IPS-15b (cell line): ENCODE results near the gene TMPRSS6.

Source experiments
- H3K27me3 ChIP-seq: one replicate; pipeline ENCODE4 v1.6.1; 2013; ENCODE audit warnings: low read length; ENCODE audit not compliant: control insufficient read depth, insufficient read depth
- H3K36me3 ChIP-seq: one replicate; pipeline ENCODE4 v1.6.1; 2013; ENCODE audit warnings: low read length; ENCODE audit not compliant: control insufficient read depth, insufficient read depth
- H3K4me1 ChIP-seq: one replicate; pipeline ENCODE4 v1.6.1; 2013; ENCODE audit warnings: mild to moderate bottlenecking, low read length; ENCODE audit not compliant: control insufficient read depth, insufficient read depth
- H3K4me3 ChIP-seq: one replicate; pipeline ENCODE4 v1.5.1; 2013; ENCODE audit warnings: low read depth, low read length
- H3K9ac ChIP-seq: one replicate; pipeline ENCODE4 v1.6.1; 2013; ENCODE audit warnings: low read depth, mild to moderate bottlenecking, low read length
- H3K9me3 ChIP-seq: one replicate; pipeline ENCODE4 v1.6.1; 2013; ENCODE audit warnings: mild to moderate bottlenecking, low read length; ENCODE audit not compliant: control insufficient read depth, insufficient read depth

Gene TMPRSS6

DNA sequence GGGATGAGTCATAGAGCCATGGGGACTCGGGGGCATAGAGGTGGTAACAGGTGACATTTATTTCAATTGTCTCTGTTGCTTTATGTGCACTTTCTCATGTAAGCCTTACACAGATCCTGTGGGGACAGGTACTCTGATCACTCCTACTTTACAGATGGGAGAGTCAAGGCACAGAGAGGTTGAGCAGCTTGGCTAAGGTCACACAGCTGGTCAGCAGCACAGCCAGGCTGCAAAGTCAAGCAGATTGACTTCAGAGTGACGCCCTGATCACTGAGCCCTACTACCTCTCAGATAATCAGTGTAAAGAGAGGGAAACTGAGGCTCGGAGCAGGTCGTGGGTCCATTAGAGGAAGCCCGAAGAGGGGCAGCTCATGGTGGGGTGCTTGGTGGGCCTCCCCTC, 3.5 kb downstream of the TMPRSS6 start:
- Histone ChIP-seq H3K36me3 (no peaks in the 10 kb centered on the region), H3K9me3 (no peaks in the 10 kb centered on the region), H3K9ac (no peak overlapping the region), H3K4me1 (no peaks in the 10 kb centered on the region), H3K27me3 (no peaks in the 10 kb centered on the region), H3K4me3 (no peak overlapping the region)

DNA sequence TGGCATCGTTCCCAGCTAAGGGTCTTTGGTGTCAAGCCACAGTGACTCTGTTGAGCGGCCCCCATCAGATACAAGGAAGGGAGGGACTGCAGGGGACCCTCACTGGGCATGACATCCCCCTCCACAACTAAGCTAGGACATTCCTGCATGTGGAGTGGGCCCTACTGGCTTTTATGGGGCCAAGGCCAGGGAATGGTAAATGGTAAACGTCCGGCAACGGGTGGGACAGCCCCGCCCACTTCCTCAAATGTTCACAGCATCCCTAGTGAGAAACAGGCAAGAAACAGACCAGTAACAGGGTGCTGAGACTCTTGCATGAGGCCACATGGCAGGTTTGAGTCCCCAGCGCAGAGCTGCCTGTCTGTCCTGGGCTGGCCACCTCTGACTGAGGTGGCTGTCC, 4.4 kb downstream of the TMPRSS6 start:
- no peaks in the 10 kb centered on the region for H3K4me1 ChIP-seq

DNA sequence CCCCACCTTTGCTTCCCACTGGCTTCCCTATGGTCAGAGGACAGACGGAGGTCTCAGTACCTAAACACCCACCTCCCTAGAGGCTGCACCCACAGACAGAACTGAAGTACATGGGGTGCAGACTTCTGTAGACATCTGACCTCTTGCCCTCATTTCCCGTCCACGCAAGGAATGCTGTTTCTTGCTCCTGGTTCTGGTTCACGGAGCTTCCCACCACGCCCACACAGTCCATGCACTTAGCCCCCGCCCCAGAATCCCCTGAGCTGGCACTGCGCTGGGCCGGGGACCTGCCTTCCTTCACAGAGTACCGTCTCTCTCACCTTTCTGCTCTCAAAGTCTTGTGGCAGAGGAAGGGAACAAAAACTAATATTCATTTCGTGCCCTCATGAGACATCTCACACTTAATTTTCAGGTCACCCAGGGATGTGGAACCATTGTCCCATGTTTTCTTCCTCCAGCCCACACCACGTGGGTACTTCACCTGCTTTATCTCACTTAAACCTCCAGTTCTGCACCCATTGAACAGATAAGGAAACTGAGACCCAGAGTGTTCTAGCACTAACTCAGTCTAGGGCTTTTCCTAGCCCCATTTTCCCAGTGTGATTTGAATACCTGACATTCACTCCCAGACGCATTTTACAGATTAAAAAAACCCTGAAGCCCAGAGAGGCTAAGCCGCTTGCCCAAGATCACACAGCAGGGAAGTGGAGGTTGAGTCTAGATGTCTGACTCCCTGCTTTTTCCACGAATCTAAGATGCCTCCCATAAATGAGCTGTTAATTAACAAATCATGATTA, 5.7 kb downstream of the TMPRSS6 start:
- Histone ChIP-seq H3K4me3 (no peak overlapping the region), H3K4me1 (no peaks in the 10 kb centered on the region), H3K9ac (no peak overlapping the region), H3K36me3 (no peaks in the 10 kb centered on the region), H3K27me3 (no peaks in the 10 kb centered on the region), H3K9me3 (no peaks in the 10 kb centered on the region)

More for the DNA sequence above, 4.4 kb downstream of the TMPRSS6 start:
- no peaks in the 10 kb centered on the region for H3K9me3 ChIP-seq
- H3K4me3 ChIP-seq = no peak overlapping the region
- no peaks in the 10 kb centered on the region for H3K27me3 ChIP-seq
- no peak overlapping the region for H3K9ac ChIP-seq
- H3K36me3 ChIP-seq = no peaks in the 10 kb centered on the region

DNA sequence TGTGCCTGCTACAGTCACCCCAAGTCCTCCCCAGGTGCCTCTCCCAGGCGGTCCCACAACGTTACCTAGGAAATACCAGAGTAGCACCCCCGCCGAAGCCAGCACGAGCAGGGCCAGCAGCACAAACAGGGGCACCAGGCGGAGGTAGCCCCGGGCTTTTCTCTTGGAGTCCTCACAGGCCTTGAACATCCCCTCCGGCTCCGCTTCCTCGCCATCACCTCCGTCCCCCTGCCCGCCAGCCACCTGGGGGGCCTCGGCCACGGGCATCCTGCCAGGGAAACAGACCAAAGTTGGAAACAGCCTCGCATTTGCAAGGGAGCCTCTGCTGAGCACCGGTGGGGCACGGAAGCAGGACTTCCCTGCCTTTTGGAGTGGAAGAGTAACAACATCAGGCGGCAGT, 6.4 kb downstream of the TMPRSS6 start:
- H3K9ac ChIP-seq = no peak overlapping the region
- no peaks in the 10 kb centered on the region for H3K9me3 ChIP-seq
- H3K4me3 ChIP-seq = no peak overlapping the region
- no peaks in the 10 kb centered on the region for H3K4me1 ChIP-seq
- no peaks in the 10 kb centered on the region for H3K27me3 ChIP-seq
- H3K36me3 ChIP-seq = no peaks in the 10 kb centered on the region

DNA sequence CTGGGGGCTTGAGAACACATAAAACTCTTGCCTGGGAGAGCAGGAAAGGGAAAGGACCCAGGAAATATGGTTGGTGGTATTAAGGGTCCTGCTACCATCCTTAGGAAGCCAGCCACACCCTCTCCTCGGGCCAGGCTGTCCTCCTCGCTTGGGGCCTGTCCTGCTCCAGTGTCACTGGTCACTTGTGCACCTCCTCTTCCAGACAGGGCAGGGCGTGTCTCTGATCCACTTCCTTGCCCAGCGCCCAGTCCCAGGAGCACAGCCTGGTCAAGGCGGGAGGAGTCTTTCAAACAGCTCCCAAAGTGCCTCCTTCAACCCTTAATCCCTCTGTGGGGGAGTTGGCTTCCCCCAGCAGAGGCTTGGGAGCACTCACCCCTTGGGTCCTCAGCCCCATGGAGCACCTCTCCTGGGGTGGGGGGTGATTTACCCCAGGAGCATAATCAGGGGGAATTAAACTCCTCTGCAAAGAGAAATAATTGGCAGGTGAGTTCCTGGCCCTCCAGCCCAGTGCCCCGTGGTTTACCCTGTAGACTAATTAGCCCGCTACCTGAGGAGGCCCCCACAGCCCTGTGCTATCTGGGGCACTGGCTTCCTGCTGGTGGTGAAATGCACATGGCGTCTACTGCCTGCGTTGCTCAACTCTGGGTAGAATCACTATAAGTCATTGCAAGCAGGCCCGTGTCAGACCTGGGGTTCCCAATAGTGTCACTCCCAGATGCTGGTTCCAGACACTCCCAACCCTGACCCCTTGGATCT, 8.0 kb downstream of the TMPRSS6 start:
- no peak overlapping the region for H3K9ac ChIP-seq
- H3K27me3 ChIP-seq = no peaks in the 10 kb centered on the region

DNA sequence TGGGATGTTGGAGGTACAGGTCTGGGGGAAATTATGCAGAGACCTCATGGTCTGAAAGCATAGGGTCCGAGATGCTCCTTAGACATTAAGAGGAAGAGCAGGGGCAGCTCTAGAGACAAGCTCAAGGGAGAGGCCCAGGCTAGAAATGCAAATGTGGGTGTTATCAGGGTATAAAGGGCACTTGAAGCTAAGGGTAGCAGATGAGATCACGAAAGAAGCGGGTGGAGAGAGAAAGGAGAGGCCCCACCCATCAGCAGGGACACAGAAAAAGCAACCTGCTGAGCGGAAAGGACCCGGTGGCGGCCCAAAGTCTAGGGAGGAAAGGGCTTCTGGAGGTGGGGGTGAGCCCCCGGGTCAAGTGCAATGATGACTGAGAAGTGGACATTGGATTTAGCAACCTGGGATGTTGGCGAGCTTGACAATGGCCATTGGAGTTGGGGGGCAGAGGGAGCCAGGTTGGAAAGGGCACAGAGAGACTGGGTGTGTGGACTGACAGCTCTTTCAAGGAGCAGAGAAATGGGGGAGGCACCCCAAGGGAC, 8.9 kb downstream of the TMPRSS6 start:
- H3K9ac ChIP-seq = no peak overlapping the region
- H3K9me3 ChIP-seq = no peaks in the 10 kb centered on the region
- H3K27me3 ChIP-seq = no peaks in the 10 kb centered on the region
- no peak overlapping the region for H3K4me3 ChIP-seq
- no peaks in the 10 kb centered on the region for H3K36me3 ChIP-seq
- no peaks in the 10 kb centered on the region for H3K4me1 ChIP-seq

More for the DNA sequence above, 8.0 kb downstream of the TMPRSS6 start:
- H3K36me3 ChIP-seq = no peaks in the 10 kb centered on the region
- no peak overlapping the region for H3K4me3 ChIP-seq
- no peaks in the 10 kb centered on the region for H3K9me3 ChIP-seq
- H3K4me1 ChIP-seq = no peaks in the 10 kb centered on the region

DNA sequence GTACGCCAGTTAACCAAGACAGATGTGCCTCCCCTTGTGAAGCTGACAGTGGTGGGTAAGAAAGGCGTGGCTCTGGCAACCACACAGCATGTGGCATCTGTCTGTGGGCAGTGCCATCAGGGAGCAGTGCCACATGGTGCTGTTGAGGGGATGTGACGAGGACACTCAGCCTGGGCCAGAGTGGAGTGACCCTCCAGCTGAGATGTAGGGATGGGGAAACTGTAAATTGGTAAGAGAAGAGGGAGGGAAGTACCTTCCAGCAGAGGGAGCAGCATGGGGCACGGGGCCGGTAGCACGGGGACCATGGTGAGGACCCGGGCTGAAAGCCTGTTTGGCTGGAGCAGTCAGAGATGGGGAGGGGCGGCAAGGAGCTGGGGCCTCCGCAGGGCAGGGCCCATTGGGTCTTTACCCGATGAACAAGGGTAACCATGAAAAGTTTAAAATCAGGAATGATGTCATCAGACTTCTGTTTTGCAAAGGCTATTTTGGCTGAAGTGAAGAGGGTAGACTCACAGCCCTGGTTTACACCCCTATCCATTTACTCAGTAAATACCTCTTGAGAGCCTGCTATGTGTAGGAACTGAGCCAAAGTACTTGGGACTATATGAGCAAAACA, 10.4 kb downstream of the TMPRSS6 start:
- H3K9ac ChIP-seq = no peak overlapping the region

DNA sequence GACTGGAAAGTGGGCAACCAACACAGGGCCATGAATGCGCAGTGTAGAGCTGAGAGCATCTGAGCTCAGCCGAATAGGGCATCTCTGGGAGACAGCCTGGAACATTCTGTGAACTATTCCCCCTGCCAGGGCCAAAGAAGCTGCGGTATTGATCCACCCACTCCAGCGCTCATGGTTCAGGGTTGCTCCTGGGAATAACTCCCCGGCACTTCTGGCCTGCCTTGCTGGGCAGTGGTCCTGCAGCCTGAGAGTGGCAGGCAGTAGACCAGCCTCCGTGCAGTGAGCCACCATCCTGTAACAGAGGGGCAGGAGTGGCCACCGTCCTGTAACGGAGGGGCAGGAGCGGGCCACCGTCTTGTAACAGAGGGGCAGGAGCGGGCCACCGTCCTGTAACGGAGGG, 12.2 kb downstream of the TMPRSS6 start:
- H3K27me3 ChIP-seq = no peaks in the 10 kb centered on the region
- H3K9ac ChIP-seq = no peak overlapping the region
- H3K36me3 ChIP-seq = no peaks in the 10 kb centered on the region
- no peak overlapping the region for H3K4me3 ChIP-seq
- H3K9me3 ChIP-seq = no peaks in the 10 kb centered on the region
- H3K4me1 ChIP-seq = no peaks in the 10 kb centered on the region

More for the DNA sequence above, 10.4 kb downstream of the TMPRSS6 start:
- Histone ChIP-seq H3K9me3 (no peaks in the 10 kb centered on the region), H3K36me3 (no peaks in the 10 kb centered on the region), H3K4me1 (no peaks in the 10 kb centered on the region), H3K4me3 (no peak overlapping the region), H3K27me3 (no peaks in the 10 kb centered on the region)

DNA sequence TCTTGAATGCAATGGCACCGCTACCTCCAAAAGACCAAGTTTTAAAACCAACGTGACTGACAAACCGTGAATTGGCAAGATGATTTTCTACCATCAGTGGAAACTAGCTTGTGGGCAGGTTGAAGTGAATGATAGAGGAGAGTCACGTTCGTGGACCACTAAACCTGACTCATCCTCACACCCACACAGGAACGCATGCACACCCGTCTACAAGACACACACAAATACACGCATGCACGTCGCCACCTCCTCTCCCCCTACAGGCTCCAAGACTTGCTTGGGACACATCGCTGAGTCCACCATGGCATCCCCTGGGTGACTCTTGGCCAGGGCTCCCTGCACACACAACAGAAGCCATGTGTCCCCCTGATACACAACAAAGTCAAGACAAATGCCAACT, 14.4 kb downstream of the TMPRSS6 start:
- no peak overlapping the region for H3K4me3 ChIP-seq

DNA sequence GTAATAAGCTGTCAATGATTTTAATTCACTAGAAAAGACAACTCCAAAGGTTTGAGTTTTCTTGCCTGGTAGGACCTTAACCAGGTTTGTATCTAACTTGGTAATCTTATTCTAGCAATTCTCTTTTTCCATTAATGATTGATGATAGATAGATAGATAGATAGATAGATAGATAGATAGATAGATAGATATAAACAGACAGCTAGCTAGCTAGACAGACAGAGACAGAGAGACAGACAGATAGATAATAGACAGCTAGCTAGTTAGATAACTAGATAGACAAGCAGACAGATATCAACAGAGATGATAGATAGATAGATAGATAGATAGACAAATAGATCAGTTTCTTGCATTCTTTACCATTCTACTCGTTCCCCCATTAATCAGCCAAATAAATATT, 15.3 kb downstream of the TMPRSS6 start:
- Histone ChIP-seq H3K4me1 (no peaks in the 10 kb centered on the region), H3K27me3 (no peaks in the 10 kb centered on the region), H3K36me3 (no peaks in the 10 kb centered on the region), H3K9me3 (no peaks in the 10 kb centered on the region), H3K4me3 (no peak overlapping the region), H3K9ac (no peak overlapping the region)

More for the DNA sequence above, 14.4 kb downstream of the TMPRSS6 start:
- Histone ChIP-seq H3K9me3 (no peaks in the 10 kb centered on the region), H3K36me3 (no peaks in the 10 kb centered on the region), H3K4me1 (no peaks in the 10 kb centered on the region), H3K27me3 (no peaks in the 10 kb centered on the region), H3K9ac (no peak overlapping the region)

DNA sequence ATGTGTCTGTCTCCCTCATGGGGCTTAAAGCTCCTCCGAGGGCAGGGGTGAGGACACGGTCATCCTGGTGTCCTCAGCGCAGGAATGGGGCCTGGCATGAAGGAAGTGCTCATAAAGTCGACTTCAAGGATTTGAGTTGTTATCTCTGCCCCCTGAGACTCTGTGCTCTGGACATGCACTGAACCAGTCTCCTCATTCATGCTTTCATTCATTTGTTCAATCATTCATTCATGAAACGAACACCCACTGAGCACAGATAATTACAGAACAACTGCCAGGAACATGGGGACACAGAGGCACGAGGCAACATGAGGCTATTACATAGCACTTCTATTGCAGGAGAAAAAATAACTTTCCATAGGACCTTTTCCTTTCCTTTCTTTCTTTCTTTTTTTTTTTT, 16.5 kb downstream of the TMPRSS6 start:
- Histone ChIP-seq H3K27me3 (no peaks in the 10 kb centered on the region), H3K9me3 (no peaks in the 10 kb centered on the region), H3K9ac (no peak overlapping the region), H3K4me3 (no peak overlapping the region), H3K36me3 (no peaks in the 10 kb centered on the region), H3K4me1 (no peaks in the 10 kb centered on the region)
